ENCODE data around the gene VWA8.
"Not testable (repeated sequence)": the region's sequence is repeated elsewhere in the genome, so short reads cannot be mapped to it uniquely, and the experiment has no call there.

Gene VWA8

GRCh38 chr13:41649659-41650058 lies 311.2 kb downstream of the VWA8 start:
- TF ChIP-seq, protein P1, sequence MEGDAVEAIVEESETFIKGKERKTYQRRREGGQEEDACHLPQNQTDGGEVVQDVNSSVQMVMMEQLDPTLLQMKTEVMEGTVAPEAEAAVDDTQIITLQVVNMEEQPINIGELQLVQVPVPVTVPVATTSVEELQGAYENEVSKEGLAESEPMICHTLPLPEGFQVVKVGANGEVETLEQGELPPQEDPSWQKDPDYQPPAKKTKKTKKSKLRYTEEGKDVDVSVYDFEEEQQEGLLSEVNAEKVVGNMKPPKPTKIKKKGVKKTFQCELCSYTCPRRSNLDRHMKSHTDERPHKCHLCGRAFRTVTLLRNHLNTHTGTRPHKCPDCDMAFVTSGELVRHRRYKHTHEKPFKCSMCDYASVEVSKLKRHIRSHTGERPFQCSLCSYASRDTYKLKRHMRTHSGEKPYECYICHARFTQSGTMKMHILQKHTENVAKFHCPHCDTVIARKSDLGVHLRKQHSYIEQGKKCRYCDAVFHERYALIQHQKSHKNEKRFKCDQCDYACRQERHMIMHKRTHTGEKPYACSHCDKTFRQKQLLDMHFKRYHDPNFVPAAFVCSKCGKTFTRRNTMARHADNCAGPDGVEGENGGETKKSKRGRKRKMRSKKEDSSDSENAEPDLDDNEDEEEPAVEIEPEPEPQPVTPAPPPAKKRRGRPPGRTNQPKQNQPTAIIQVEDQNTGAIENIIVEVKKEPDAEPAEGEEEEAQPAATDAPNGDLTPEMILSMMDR (IDR thresholded peaks at IDR 0.05; ENCODE audit: control insufficient read depth, insufficient read depth, low read depth, low read length, missing control alignments), result peak; percentile 40
- no peak overlapping the region for H3K4me3 ChIP-seq (ENCODE audit: control insufficient read depth, low read depth, low read length)
- no peak for DNase-seq (ENCODE audit: low read depth)

- TF ChIP-seq, protein P1 (IDR thresholded peaks at IDR 0.05; ENCODE audit: control insufficient read depth, insufficient read depth, low read depth, low read length, missing control alignments), result no peak
- no peak overlapping the region for H3K4me3 ChIP-seq (ENCODE audit: control insufficient read depth, low read depth, low read length)
- DNase-seq (ENCODE audit: low read depth), result no peak
Measured at GRCh38 chr13:41648314-41648935, 312.5 kb downstream of the VWA8 start.

GRCh38 chr13:41647699-41648313 lies 313.1 kb downstream of the VWA8 start:
- DNase-seq (ENCODE audit: low read depth); H3K4me3 ChIP-seq (ENCODE audit: control insufficient read depth, low read depth, low read length): not testable (repeated sequence)

GRCh38 chr13:41645331-41645730 lies 315.6 kb downstream of the VWA8 start:
- TF ChIP-seq, protein P1 (IDR thresholded peaks at IDR 0.05; ENCODE audit: control insufficient read depth, insufficient read depth, low read depth, low read length, missing control alignments), result no peak
- DNase-seq (ENCODE audit: low read depth), result peak; percentile 85
- no peak overlapping the region for H3K4me3 ChIP-seq (ENCODE audit: control insufficient read depth, low read depth, low read length)

GRCh38 chr13:41644742-41645141 lies 316.2 kb downstream of the VWA8 start:
- TF ChIP-seq, protein P1 (IDR thresholded peaks at IDR 0.05; ENCODE audit: control insufficient read depth, insufficient read depth, low read depth, low read length, missing control alignments), result no peak
- DNase-seq (ENCODE audit: low read depth), result no peak
- H3K4me3 ChIP-seq (ENCODE audit: control insufficient read depth, low read depth, low read length), result no peak overlapping the region

- DNase-seq (ENCODE audit: low read depth), result no peak
- H3K4me3 ChIP-seq (ENCODE audit: control insufficient read depth, low read depth, low read length), result no peak overlapping the region
- TF ChIP-seq, protein P1 (IDR thresholded peaks at IDR 0.05; ENCODE audit: control insufficient read depth, insufficient read depth, low read depth, low read length, missing control alignments), result no peak
Measured at GRCh38 chr13:41643507-41643906, 317.4 kb downstream of the VWA8 start.

GRCh38 chr13:41641961-41642360 lies 318.9 kb downstream of the VWA8 start:
- H3K4me3 ChIP-seq (ENCODE audit: control insufficient read depth, low read depth, low read length), result no peak overlapping the region
- no peak for DNase-seq (ENCODE audit: low read depth)
- TF ChIP-seq, protein P1 (IDR thresholded peaks at IDR 0.05; ENCODE audit: control insufficient read depth, insufficient read depth, low read depth, low read length, missing control alignments), result no peak
